Cardiac fibroblast (primary cell): Measurements from ENCODE around the gene KSR1.
A peak's percentile ranks its signal among the peaks of the same experiment; 100 is the strongest.
"Not testable (repeated sequence)": the region's sequence is repeated elsewhere in the genome, so short reads cannot be mapped to it uniquely, and the experiment has no call there.

Experiments used
- DNase-seq, 2 donors: peaks; one replicate each; pipeline versions ENCODE4 v3.0.0 to v3.0.0-alpha.2; 2010; ENCODE audit warnings: low read depth in 2 of 2
- H3K4me3 ChIP-seq, 2 donors: replicated peaks in 1 of 2; 1 replicate in 1 of 2; 2 replicates in 1 of 2; pipeline ENCODE4 v1.5.1; 2011; ENCODE audit warnings: low read depth in 2 of 2, low read length in 2 of 2, mild to moderate bottlenecking in 2 of 2, moderate library complexity in 1 of 2
- TF ChIP-seq, protein P1 (sequence below): IDR thresholded peaks from one replicate; pipeline ENCODE4 v1.5.1; 2011; ENCODE audit warnings: low read depth, mild to moderate bottlenecking, low read length, inconsistent platforms

Gene KSR1

DNA sequence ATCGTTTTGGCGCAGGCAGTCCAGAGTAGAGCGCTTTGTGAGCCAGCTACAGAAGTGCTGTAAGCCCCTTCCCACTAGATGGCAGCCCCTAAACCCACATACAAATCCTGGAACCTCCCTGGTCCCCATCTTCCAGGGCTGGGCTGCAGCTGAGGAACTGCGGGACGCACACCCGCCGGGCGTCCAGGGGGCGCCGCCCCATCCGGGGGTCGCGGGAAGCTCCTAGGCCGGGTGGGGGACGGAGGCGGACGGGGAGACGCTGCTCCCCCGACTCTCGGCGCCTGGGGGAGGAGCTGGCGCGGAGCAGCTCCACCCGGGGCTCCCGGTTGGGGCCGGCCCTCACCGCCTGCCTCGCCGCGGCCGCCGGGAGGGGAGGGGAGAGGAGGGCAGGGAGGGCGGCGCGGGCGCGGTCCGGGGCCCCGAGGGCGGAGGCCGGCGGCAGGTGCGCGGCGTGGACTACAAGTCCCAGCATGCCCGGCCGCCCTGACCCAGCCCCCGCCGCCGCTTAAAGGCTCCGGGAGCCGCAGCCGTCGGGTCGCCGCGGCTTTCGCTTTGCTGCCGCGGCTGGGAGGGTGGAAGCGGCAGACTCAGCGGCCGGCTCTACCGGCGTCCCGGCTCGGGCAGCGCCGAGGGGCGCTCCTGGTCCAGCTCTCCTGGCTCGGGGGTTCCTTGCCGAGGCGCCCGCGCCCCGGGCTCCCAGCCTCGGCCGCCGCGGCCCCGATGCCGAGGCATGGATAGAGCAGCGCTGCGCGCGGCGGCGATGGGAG, at the start of gene KSR1:
KSR1 (plus strand) TSS at position 535 of the 767 bp plus-strand sequence; CDS start at position 731, 196 bp downstream.
- peak; percentile 69 to 82 for DNase-seq

DNA sequence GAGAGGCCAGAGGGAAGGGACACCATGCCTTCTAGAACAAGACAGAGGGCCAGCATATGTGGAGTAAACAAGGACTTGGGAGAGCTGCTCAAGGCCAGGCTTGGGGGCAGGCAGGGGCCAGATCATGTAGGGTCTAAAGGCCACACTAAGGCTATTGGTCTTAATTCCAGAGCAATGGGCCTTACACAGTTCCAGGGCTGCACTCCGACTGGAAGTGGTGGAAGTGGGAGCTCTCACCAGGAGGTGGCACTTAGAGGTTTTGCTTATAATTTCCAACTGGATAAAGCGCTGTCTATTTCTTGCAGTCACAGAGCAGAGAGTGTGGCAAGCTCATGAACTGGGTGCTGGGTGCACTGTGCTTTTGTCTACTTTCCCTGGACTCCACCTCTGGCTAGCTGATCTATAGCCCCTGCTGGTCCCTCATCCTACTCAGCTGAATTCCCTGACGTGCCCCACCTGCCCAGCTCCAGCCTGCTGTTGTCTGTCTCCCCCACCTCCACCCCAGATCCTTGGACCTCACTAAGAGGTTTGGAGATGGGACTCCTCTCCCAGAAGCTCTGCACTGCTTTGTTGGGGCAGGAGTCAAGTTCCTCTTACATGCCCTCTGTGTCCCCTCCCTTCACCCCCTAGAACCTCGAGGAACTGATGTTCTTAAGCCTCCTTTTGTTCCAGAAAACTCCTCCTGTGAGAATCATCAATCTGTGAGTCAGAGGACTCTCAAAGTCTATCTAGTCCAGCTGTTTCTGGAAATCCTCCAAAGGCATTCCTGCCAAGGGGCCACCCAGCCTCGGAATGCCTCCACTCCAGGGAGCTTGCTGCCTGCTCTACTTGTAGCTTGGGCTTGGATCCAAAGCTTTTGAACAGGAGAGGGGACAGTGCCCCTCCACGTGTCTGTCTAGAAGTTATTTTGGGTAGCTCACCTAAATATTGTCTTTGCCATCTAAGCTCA, 48.1 kb upstream of the KSR1 start:
- DNase-seq = peak; percentile 83 to 84
- no peak overlapping the region for H3K4me3 ChIP-seq
- TF ChIP-seq, protein P1, sequence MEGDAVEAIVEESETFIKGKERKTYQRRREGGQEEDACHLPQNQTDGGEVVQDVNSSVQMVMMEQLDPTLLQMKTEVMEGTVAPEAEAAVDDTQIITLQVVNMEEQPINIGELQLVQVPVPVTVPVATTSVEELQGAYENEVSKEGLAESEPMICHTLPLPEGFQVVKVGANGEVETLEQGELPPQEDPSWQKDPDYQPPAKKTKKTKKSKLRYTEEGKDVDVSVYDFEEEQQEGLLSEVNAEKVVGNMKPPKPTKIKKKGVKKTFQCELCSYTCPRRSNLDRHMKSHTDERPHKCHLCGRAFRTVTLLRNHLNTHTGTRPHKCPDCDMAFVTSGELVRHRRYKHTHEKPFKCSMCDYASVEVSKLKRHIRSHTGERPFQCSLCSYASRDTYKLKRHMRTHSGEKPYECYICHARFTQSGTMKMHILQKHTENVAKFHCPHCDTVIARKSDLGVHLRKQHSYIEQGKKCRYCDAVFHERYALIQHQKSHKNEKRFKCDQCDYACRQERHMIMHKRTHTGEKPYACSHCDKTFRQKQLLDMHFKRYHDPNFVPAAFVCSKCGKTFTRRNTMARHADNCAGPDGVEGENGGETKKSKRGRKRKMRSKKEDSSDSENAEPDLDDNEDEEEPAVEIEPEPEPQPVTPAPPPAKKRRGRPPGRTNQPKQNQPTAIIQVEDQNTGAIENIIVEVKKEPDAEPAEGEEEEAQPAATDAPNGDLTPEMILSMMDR = no peak

More for the DNA sequence above, at the start of gene KSR1:
- peak within 1 kb of the TSS; percentile 80 to 84 for H3K4me3 ChIP-seq
- TF ChIP-seq, protein P1 = peak; percentile 29

- TF ChIP-seq, protein P1 = no peak
- no peak overlapping the region for H3K4me3 ChIP-seq
- peak; percentile 34 to 61 for DNase-seq
Measured at GRCh38 chr17:27408891-27409290, 47.4 kb upstream of the KSR1 start.

DNA sequence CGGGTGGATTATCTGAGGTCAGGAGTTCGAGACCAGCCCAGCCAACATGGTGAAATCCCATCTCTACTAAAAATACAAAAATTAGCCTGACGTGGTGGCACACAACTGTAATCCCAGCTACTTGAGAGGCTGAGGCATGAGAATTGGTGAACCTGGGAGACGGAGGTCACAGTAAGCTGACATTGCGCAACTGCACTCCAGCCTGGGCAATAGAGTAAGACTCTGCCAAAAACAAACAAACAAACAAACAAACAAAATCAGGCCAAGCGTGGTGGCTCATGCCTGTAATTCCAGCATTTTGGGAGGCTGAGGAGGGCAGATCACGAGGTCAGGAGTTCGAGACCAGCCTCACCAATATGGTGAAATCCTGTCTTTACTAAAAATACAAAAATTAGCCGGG, 44.1 kb upstream of the KSR1 start:
- not testable (repeated sequence) for H3K4me3 ChIP-seq, DNase-seq

DNA sequence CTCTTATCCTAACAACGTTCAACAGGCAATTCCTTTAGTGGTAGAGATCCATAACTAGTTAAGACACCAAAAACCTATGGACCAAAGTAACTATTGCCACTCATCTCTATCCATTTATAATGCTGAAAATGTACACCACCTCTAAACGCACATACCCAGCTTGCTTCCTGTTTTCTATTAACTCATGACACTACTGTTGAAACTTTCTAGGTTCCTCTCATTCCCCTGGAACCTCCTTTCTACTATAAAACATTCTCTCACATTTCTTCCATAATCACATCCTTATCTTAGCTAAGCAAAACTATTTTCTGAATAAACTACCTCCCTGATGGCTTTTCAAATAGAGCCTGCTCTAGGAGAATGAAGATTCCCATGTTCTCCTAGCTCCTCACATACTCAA, 42.9 kb upstream of the KSR1 start:
- TF ChIP-seq, protein P1 = no peak
- no peak for DNase-seq
- H3K4me3 ChIP-seq = no peak overlapping the region

DNA sequence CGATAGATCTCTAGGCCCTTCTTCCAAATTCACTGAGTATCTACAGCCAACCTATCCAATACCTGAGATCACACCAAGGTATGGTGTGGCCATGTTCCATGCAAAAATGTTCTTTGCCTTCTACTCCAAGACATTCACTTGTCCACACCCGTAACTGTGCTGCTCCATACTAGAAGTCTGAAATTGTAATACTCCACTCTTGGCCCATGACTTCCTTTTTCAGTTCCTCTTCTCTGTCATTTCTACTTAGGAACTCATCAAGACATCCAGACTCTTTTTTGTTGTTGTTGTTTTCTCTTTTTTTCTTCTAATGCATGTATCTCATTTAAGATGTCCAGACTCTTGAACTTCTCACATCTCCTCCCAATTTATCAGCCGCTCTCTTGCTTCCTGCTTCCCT, 42.5 kb upstream of the KSR1 start:
- H3K4me3 ChIP-seq = no peak overlapping the region
- TF ChIP-seq, protein P1 = no peak
- DNase-seq = no peak

DNA sequence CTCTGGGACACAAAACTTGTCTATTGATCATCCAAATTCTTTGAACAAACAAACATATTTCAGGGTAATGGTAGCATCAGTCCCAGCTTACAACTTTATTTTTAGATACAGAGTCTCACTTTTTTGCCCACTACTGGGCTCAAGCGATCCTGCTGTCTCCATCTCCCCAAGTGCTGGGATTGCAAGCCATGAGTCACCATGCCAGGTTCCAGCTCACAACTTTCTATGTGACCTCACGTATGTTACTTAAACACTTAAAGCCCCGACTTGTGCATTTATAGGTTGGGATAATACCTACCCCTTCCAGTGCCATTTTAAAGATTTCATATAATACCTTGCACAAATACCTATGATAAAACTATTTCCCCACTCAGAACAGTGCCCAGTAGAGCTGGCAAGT, 42.0 kb upstream of the KSR1 start:
- peak; percentile 10 to 31 for DNase-seq
- TF ChIP-seq, protein P1 = no peak
- no peak overlapping the region for H3K4me3 ChIP-seq
